ENCODE results near the gene CENPT. TPM values are rescaled to one million over a fixed set of nuclear protein-coding genes. Genes with fewer than 3 reads are reported as not detected.

Gene CENPT
- total and polyA plus RNA-seq, 10 of the 15 experiments (the other 5 are each of a cell fraction or from before 2014, with no cell fraction given), result 1.1 to 45.7 (median 24.5) TPM

GRCh38 chr16:67842509-67843342 is 4.8 kb downstream of the CENPT start (continued):
- TF ChIP-seq ZBTB11 (CRISPR knock-in tag; IDR thresholded peaks at IDR 0.05) (no peak), ZNF207 (IDR thresholded peaks at IDR 0.05; ENCODE audit: borderline replicate concordance) (no peak), TCF7 (IDR thresholded peaks at IDR 0.05; ENCODE audit: borderline replicate concordance) (no peak), SP1 (IDR thresholded peaks at IDR 0.05; ENCODE audit: low read depth, low read length) (peak; percentile 2), STAT3 (IDR thresholded peaks at IDR 0.05; ENCODE audit: low read depth, low read length) (no peak), FOXK2 (IDR thresholded peaks at IDR 0.05) (no peak), ZNF217 (IDR thresholded peaks at IDR 0.05) (no peak), SMAD5 (IDR thresholded peaks at IDR 0.05; ENCODE audit: low read depth) (no peak)

All from GM12878 (cell line).